K562 (cell line): ENCODE results near the gene CEACAM20.

Source experiments
- CTCF ChIP-seq, 3 experiments: IDR thresholded peaks in 2 of 3; conservative IDR thresholded peaks in 1 of 3; 2 replicates each; pipeline ENCODE4 v1.5.1; 2011 to 2012; ENCODE audit warnings: low read length in 3 of 3, mild to moderate bottlenecking in 3 of 3, control low read depth in 2 of 3, improper control_type of control experiment in 1 of 3, inconsistent platforms in 1 of 3, low read depth in 1 of 3, mixed read lengths in 1 of 3, moderate library complexity in 1 of 3; ENCODE audit not compliant: insufficient read depth in 2 of 3
- MAX ChIP-seq: sonication (generic); formaldehyde crosslinking; IDR thresholded peaks from 2 replicates; pipeline ENCODE4 v1.9.0; 2022; ENCODE audit warnings: mild to moderate bottlenecking, missing genetic modification reagents
- NRF1 ChIP-seq, 2 experiments: fragments of 450-650 bp; IDR thresholded peaks in 1 of 2; conservative IDR thresholded peaks in 1 of 2; 2 replicates each; pipeline ENCODE4 v1.6.1; 2014; ENCODE audit warnings: mild to moderate bottlenecking in 2 of 2
- SAFB2 ChIP-seq: fragments of 200-400 bp; formaldehyde crosslinking; IDR thresholded peaks from 2 replicates; pipeline ENCODE4 v1.6.1; 2018; ENCODE audit warnings: borderline replicate concordance, low read length, low read depth, moderate library complexity; ENCODE audit not compliant: severe bottlenecking
- SAP30 ChIP-seq: fragments of 200-600 bp; sonication (generic); IDR thresholded peaks from 2 replicates; pipeline ENCODE4 v1.6.1; 2012; ENCODE audit warnings: borderline replicate concordance, low read depth, mild to moderate bottlenecking, moderate library complexity, low read length, control low read depth, inconsistent platforms; ENCODE audit not compliant: insufficient read depth, poor library complexity, severe bottlenecking
- SNAPC5 ChIP-seq: fragments of 250-450 bp; sonication (Bioruptor Pico); IDR thresholded peaks from 2 replicates; pipeline ENCODE4 v1.8.0; 2021; ENCODE audit warnings: moderate library complexity, mild to moderate bottlenecking, inconsistent platforms
- TCF7 ChIP-seq: sonication (generic); IDR thresholded peaks from 2 replicates; pipeline ENCODE4 v1.6.1; 2016; ENCODE audit warnings: antibody characterized with exemption, borderline replicate concordance
- TFAP4 ChIP-seq: sonication (generic); formaldehyde crosslinking; IDR thresholded peaks from 2 replicates; pipeline ENCODE4 v1.8.0; 2022; ENCODE audit warnings: missing genetic modification reagents, mild to moderate bottlenecking, moderate library complexity, borderline replicate concordance
- USF2 ChIP-seq: sonication (generic); formaldehyde crosslinking; IDR thresholded peaks from 2 replicates; pipeline ENCODE4 v1.5.0; 2020; ENCODE audit warnings: missing genetic modification reagents
- XRCC4 ChIP-seq: IDR thresholded peaks from one replicate; pipeline ENCODE4 v1.6.1; 2011; ENCODE audit not compliant: insufficient read depth, insufficient read length; ENCODE audit errors: extremely low read depth
- ZC3H8 ChIP-seq: fragments of 450-650 bp; IDR thresholded peaks from 2 replicates; pipeline ENCODE4 v1.6.1; 2017
- ZNF398 ChIP-seq: fragments of 250-450 bp; sonication (Bioruptor Pico); IDR thresholded peaks from 2 replicates; pipeline ENCODE4 v1.8.0; 2021; ENCODE audit warnings: moderate library complexity, mild to moderate bottlenecking, inconsistent platforms
- ZNF639 ChIP-seq, 2 experiments: fragments of 200-800 bp in 1 of 2; sonication (Bioruptor generic) in 1 of 2; sonication (generic) in 1 of 2; formaldehyde crosslinking in 1 of 2; IDR thresholded peaks in 1 of 2; conservative IDR thresholded peaks in 1 of 2; 2 replicates each; pipeline versions ENCODE4 v1.5.0 to v1.6.1; 2016 to 2020; ENCODE audit warnings: missing compliant biosample characterization in 1 of 2, missing genetic modification characterization in 1 of 2, missing genetic modification reagents in 1 of 2
- ZZZ3 ChIP-seq: fragments of 450-650 bp; IDR thresholded peaks from 2 replicates; pipeline ENCODE4 v1.6.1; 2016; ENCODE audit warnings: antibody characterized with exemption, mild to moderate bottlenecking, moderate library complexity

- TF ChIP-seq NRF1 (conservative IDR thresholded peaks at IDR 0.05 in 1 of 2, IDR thresholded peaks at IDR 0.05 in 1 of 2) = no peak
- no peak for TF ChIP-seq ZNF398 (CRISPR knock-in tag)
- TF ChIP-seq TCF7 = no peak
- no peak for TF ChIP-seq SNAPC5 (CRISPR knock-in tag)
- TF ChIP-seq ZZZ3 = no peak
- no peak for TF ChIP-seq MAX (CRISPR knock-in tag)
- TF ChIP-seq ZNF639 (CRISPR knock-in tag; conservative IDR thresholded peaks at IDR 0.05 in 1 of 2, IDR thresholded peaks at IDR 0.05 in 1 of 2) = no peak
- no peak for TF ChIP-seq CTCF (IDR thresholded peaks at IDR 0.05 in 2 of 3, conservative IDR thresholded peaks at IDR 0.05 in 1 of 3; ENCODE audit: insufficient read depth in 2 of 3, low read depth in 1 of 3, low read length in 3 of 3)
- no peak for TF ChIP-seq SAP30
- TF ChIP-seq TFAP4 (CRISPR knock-in tag) = no peak
- TF ChIP-seq ZC3H8 = no peak
- TF ChIP-seq XRCC4 = no peak
- TF ChIP-seq SAFB2 = no peak
- no peak for TF ChIP-seq USF2 (CRISPR knock-in tag)
Measured at GRCh38 chr19:44557933-44558332, 28.5 kb upstream of the CEACAM20 start.
